HCT116 (cell line): ENCODE data around the gene ITPR2. TPM values are rescaled to one million over a fixed set of nuclear protein-coding genes. Genes with fewer than 3 reads are reported as not detected.

Source experiments
- ATAC-seq: fragments of 200-7000 bp; cut with Tn5 transposase; 2 replicates; pipeline ENCODE4 v1.9.1; 2020; ENCODE audit warnings: mild to moderate bottlenecking, moderate library complexity
- BruUV-seq: library from RNA; stranded (reverse); fragments of 400-500 nt; replicated peaks from 2 replicates; lab custom pipeline; 2021; lab: Mats Ljungman, UMichigan
- CTCF ChIA-PET: fragments of 300-600 bp; sonication (Branson Sonifier 250); formaldehyde crosslinking; loops from one replicate; lab custom pipeline; 2021; ENCODE audit warnings: antibody characterized with exemption; lab: Charles Lee
- POLR2A ChIA-PET: fragments of 300-600, 350-600 bp; sonication (Branson Sonifier 250); formaldehyde crosslinking; loops from one replicate; lab custom pipeline; 2021; ENCODE audit warnings: antibody characterized with exemption; lab: Charles Lee
- RAD21 ChIA-PET, 2 experiments: fragments of 300-600 bp; sonication (Branson Sonifier 250); formaldehyde crosslinking; loops; one replicate each; lab custom pipeline; 2023; ENCODE audit warnings: low total read pairs in 2 of 2; ENCODE audit not compliant: uncharacterized antibody in 2 of 2, unreplicated experiment in 2 of 2, low non-redundant PET in 1 of 2; lab: Charles Lee
- DNase-seq: peaks from one replicate; pipeline ENCODE4 v3.0.0-alpha.2; 2010; ENCODE audit warnings: low read depth, low spot score
- H2AFZ ChIP-seq: fragments of 200-600 bp; shearing (Covaris generic), sonication (generic); 2 replicates; pipeline ENCODE4 v1.6.1; 2017; ENCODE audit warnings: low read depth, mixed run types, mixed read lengths, antibody characterized with exemption, low read length; ENCODE audit not compliant: poor library complexity, severe bottlenecking
- H3K27ac ChIP-seq: 2 replicates; pipeline ENCODE4 v1.5.1; 2012; ENCODE audit warnings: low read depth, low read length
- H3K27me3 ChIP-seq: fragments of 200-600 bp; sonication (generic); 2 replicates; pipeline ENCODE4 v1.6.1; 2016; ENCODE audit warnings: mixed run types, low read length, mixed read lengths; ENCODE audit not compliant: insufficient read depth
- H3K36me3 ChIP-seq, 2 experiments: fragments of 200-500 bp in 1 of 2; fragments of 200-600 bp in 1 of 2; sonication (Bioruptor generic) in 1 of 2; sonication (generic) in 1 of 2; 2 replicates each; pipeline versions ENCODE4 v1.5.1 to v1.6.1; 2014 to 2016; ENCODE audit warnings: low read length in 2 of 2, inconsistent platforms in 1 of 2, mixed read lengths in 1 of 2, mixed run types in 1 of 2; ENCODE audit not compliant: insufficient read depth in 2 of 2, control insufficient read depth in 1 of 2
- H3K4me1 ChIP-seq, 2 experiments: fragments of 200-600 bp in 1 of 2; sonication (generic) in 1 of 2; 2 replicates each; pipeline versions ENCODE4 v1.5.1 to v1.6.1; 2012 to 2017; ENCODE audit warnings: low read length in 2 of 2, inconsistent platforms in 1 of 2, mild to moderate bottlenecking in 1 of 2, mixed read lengths in 1 of 2, mixed run types in 1 of 2, moderate library complexity in 1 of 2; ENCODE audit not compliant: insufficient read depth in 2 of 2, control insufficient read depth in 1 of 2
- H3K4me2 ChIP-seq: fragments of 200-600 bp; sonication (generic); 2 replicates; pipeline ENCODE4 v1.6.1; 2017; ENCODE audit warnings: mixed run types, low read length, mixed read lengths
- H3K4me3 ChIP-seq, 2 experiments: fragments of 200-600 bp in 1 of 2; sonication (generic) in 1 of 2; replicated peaks in 1 of 2; 2 replicates each; pipeline ENCODE4 v1.5.1; 2011 to 2016; ENCODE audit warnings: low read length in 2 of 2, control low read depth in 1 of 2, low read depth in 1 of 2, mild to moderate bottlenecking in 1 of 2, mixed read lengths in 1 of 2, mixed run types in 1 of 2
- H3K79me2 ChIP-seq: fragments of 200-600 bp; sonication (generic); 2 replicates; pipeline ENCODE4 v1.6.1; 2017; ENCODE audit warnings: mild to moderate bottlenecking, mixed run types, low read length, moderate library complexity, mixed read lengths; ENCODE audit not compliant: insufficient read depth
- H3K9ac ChIP-seq: fragments of 200-600 bp; sonication (generic); 2 replicates; pipeline ENCODE4 v1.6.1; 2016; ENCODE audit warnings: low read length, mixed read lengths
- H3K9me2 ChIP-seq: fragments of 200-600 bp; sonication (generic), shearing (Covaris generic); 2 replicates; pipeline ENCODE4 v1.6.1; 2017; ENCODE audit warnings: mixed run types, mild to moderate bottlenecking, moderate library complexity; ENCODE audit not compliant: insufficient read depth
- H3K9me3 ChIP-seq, 2 experiments: fragments of 200-500 bp in 1 of 2; fragments of 200-600 bp in 1 of 2; sonication (Bioruptor generic) in 1 of 2; sonication (generic) in 1 of 2; 2 replicates each; pipeline ENCODE4 v1.6.1; 2014 to 2017; ENCODE audit warnings: low read length in 2 of 2, mixed read lengths in 2 of 2, inconsistent platforms in 1 of 2, low read depth in 1 of 2, mild to moderate bottlenecking in 1 of 2, mixed run types in 1 of 2, moderate library complexity in 1 of 2; ENCODE audit not compliant: control insufficient read depth in 1 of 2, insufficient read depth in 1 of 2
- H4K20me1 ChIP-seq: fragments of 200-600 bp; sonication (generic), shearing (Covaris generic); 2 replicates; pipeline ENCODE4 v1.6.1; 2017; ENCODE audit warnings: mixed run types, mild to moderate bottlenecking, moderate library complexity; ENCODE audit not compliant: insufficient read depth
- CEBPB ChIP-seq: IDR thresholded peaks from 2 replicates; pipeline ENCODE4 v1.6.1; 2012; ENCODE audit warnings: low read depth
- EGR1 ChIP-seq: IDR thresholded peaks from 2 replicates; pipeline ENCODE4 v1.6.1; 2012; ENCODE audit warnings: low read depth
- EZH2phosphoT487 ChIP-seq: fragments of 200-600 bp; IDR thresholded peaks from 2 replicates; pipeline ENCODE4 v1.6.1; 2018; ENCODE audit warnings: antibody characterized with exemption, borderline replicate concordance
- MAX ChIP-seq: IDR thresholded peaks from 2 replicates; pipeline ENCODE4 v1.6.1; 2012
- SIN3A ChIP-seq: IDR thresholded peaks from 2 replicates; pipeline ENCODE4 v1.6.1; 2012; ENCODE audit warnings: low read depth
- SP1 ChIP-seq: IDR thresholded peaks from 2 replicates; pipeline ENCODE4 v1.6.1; 2012; ENCODE audit warnings: low read depth
- TCF7L2 ChIP-seq: IDR thresholded peaks from 2 replicates; pipeline ENCODE4 v1.7.0; 2011; ENCODE audit warnings: borderline replicate concordance, inconsistent platforms; ENCODE audit not compliant: insufficient read depth, insufficient read length; ENCODE audit errors: extremely low read depth
- ZBTB33 ChIP-seq: IDR thresholded peaks from 2 replicates; pipeline ENCODE4 v1.6.1; 2011; ENCODE audit warnings: mild to moderate bottlenecking, low read length, moderate library complexity; ENCODE audit not compliant: insufficient replicate concordance; ENCODE audit errors: extremely low read depth
- ZFX ChIP-seq: fragments of 450-650 bp; IDR thresholded peaks from 2 replicates; pipeline ENCODE4 v1.6.1; 2017
- ZNF274 ChIP-seq: fragments of 200-500 bp; sonication (Bioruptor generic); IDR thresholded peaks from 2 replicates; pipeline ENCODE4 v1.6.1; 2014; ENCODE audit warnings: mild to moderate bottlenecking, low read depth, low read length, inconsistent platforms
- intact Hi-C: fragments of 100-400 bp; cut with micrococcal nuclease; formaldehyde crosslinking; loops from 2 replicates; pipeline ENCODE4 v1.10.0; 2022
- total RNA-seq: library from RNA; stranded (reverse); gene quantifications from one replicate; pipeline ENCODE4 v1.2.1, GENCODE V29; 2021; ENCODE audit not compliant: unreplicated experiment

The ITPR2 gene
- total RNA-seq, 1 experiment from 2014 or later, result 6.5 TPM

- TF ChIP-seq SP1, result no peak
- no peak for TF ChIP-seq TCF7L2
- TF ChIP-seq MAX, result no peak
- no peak for TF ChIP-seq ZBTB33
- no peak for TF ChIP-seq ZNF274
- TF ChIP-seq EZH2phosphoT487, result no peak
- TF ChIP-seq EGR1, result no peak
- TF ChIP-seq SIN3A, result no peak
- no peak for TF ChIP-seq CEBPB
- TF ChIP-seq ZFX, result no peak
- TF ChIP-seq, all 23 proteins: peak for 0
- Histone ChIP-seq H3K9ac (no peak overlapping the region), H3K4me2 (no peak overlapping the region), H2AFZ (no peak overlapping the region), H3K79me2 (no peaks in the 10 kb centered on the region), H3K36me3 (no peaks in the 10 kb centered on the region), H3K9me3 (no peaks in the 10 kb centered on the region), H4K20me1 (no peaks in the 10 kb centered on the region), H3K4me1 (no peaks in the 10 kb centered on the region), H3K27ac (no peak overlapping the region), H3K4me3 (no peak overlapping the region), H3K9me2 (no peaks in the 10 kb centered on the region), H3K27me3 (no peaks in the 10 kb centered on the region)
- intact Hi-C loops, result no loop called here
- RAD21 ChIA-PET, result no interaction called here
- POLR2A ChIA-PET, result no interaction called here
- no peak for DNase-seq
- ATAC-seq, result no peak
- no TSS peak for BruUV-seq
- CTCF ChIA-PET, result interaction anchor here (1.3 kb wide), 1 partner anchor 168 kb away, joined by 3 read pairs; no protein-coding TSS in a partner anchor
These were observed 387.1 kb downstream of the ITPR2 start for GRCh38 chr12:26445909-26446308.
